ENCODE results near the gene RGS6.
A peak's percentile ranks its signal among the peaks of the same experiment; 100 is the strongest.

Gene RGS6

DNA sequence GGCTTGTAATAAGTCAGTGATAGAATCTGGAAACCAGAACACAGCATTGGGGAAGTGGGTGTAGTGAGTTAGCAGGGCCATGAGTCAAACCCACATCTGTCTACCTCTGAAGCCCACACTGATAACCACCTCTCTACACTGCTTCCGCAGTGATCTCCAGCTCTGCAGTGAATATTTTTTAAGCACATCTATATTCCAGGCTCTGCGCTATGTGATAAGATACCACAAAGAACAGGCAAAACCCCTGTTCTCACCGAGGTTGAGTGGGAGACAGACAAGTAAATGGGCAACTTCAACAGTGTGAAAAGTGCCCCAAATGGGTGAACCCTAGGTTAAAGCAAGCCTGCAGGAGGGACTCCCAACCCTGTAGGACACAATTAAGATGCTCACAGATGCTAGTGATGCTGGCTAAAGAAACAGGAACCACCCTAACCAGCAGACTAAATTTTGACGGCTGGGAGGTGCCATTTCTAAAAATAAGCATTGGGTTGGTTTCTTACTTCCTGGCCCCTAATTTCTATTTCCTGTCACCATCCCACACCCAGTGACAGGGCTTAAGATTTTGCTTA lies 586.7 kb downstream of the RGS6 start:
- Histone ChIP-seq H3K36me3 (no peaks in the 10 kb centered on the region), H3K27me3 (no peaks in the 10 kb centered on the region), H3K4me3 (peak overlapping the region; percentile 30; the same call in 1 of the 2 replicates), H3K9ac (no peak overlapping the region), H3K27ac (peak overlapping the region; percentile 45), H3K9me3 (peaks cover 16% of the 10 kb centered on the region), H3K4me2 (peak overlapping the region; percentile 81), H3K4me1 (peaks cover 49% of the 10 kb centered on the region), H4K20me1 (no peaks in the 10 kb centered on the region)
- TF ChIP-seq Cebpa-rat (IDR thresholded peaks at IDR 0.05) = no peak

- no peak overlapping the region for H3K9ac ChIP-seq
- H3K4me1 ChIP-seq = peaks cover 49% of the 10 kb centered on the region
- H3K4me3 ChIP-seq = no peak overlapping the region
- H4K20me1 ChIP-seq = no peaks in the 10 kb centered on the region
- peak overlapping the region; percentile 81 for H3K4me2 ChIP-seq
- H3K9me3 ChIP-seq = peaks cover 16% of the 10 kb centered on the region
- no peaks in the 10 kb centered on the region for H3K36me3 ChIP-seq
- no peaks in the 10 kb centered on the region for H3K27me3 ChIP-seq
- no peak for TF ChIP-seq Cebpa-rat (IDR thresholded peaks at IDR 0.05)
- H3K27ac ChIP-seq = peak overlapping the region; percentile 45
Observed at GRCh38 chr14:72519543-72519942, 587.3 kb downstream of the RGS6 start.

GRCh38 chr14:72521045-72521444 lies 588.8 kb downstream of the RGS6 start:
- Histone ChIP-seq H3K4me3 (no peak overlapping the region), H3K27me3 (no peaks in the 10 kb centered on the region), H3K9ac (no peak overlapping the region), H4K20me1 (no peaks in the 10 kb centered on the region), H3K4me1 (peaks cover 48% of the 10 kb centered on the region), H3K9me3 (peaks cover 16% of the 10 kb centered on the region), H3K36me3 (no peaks in the 10 kb centered on the region), H3K27ac (no peak overlapping the region), H3K4me2 (no peak overlapping the region)
- TF ChIP-seq Cebpa-rat (IDR thresholded peaks at IDR 0.05) = no peak

GRCh38 chr14:72521968-72522741 lies 589.9 kb downstream of the RGS6 start:
- peaks cover 16% of the 10 kb centered on the region for H3K9me3 ChIP-seq
- H3K4me2 ChIP-seq = no peak overlapping the region
- no peaks in the 10 kb centered on the region for H3K36me3 ChIP-seq
- H3K4me1 ChIP-seq = peaks cover 46% of the 10 kb centered on the region
- H3K9ac ChIP-seq = no peak overlapping the region
- H3K27me3 ChIP-seq = no peaks in the 10 kb centered on the region
- TF ChIP-seq Cebpa-rat (IDR thresholded peaks at IDR 0.05) = no peak
- no peaks in the 10 kb centered on the region for H4K20me1 ChIP-seq
- H3K27ac ChIP-seq = no peak overlapping the region
- no peak overlapping the region for H3K4me3 ChIP-seq

- no peaks in the 10 kb centered on the region for H3K27me3 ChIP-seq
- no peak overlapping the region for H3K4me3 ChIP-seq
- H4K20me1 ChIP-seq = no peaks in the 10 kb centered on the region
- peaks cover 16% of the 10 kb centered on the region for H3K9me3 ChIP-seq
- H3K9ac ChIP-seq = no peak overlapping the region
- H3K27ac ChIP-seq = no peak overlapping the region
- no peak for TF ChIP-seq Cebpa-rat (IDR thresholded peaks at IDR 0.05)
- no peak overlapping the region for H3K4me2 ChIP-seq
- peaks cover 39% of the 10 kb centered on the region for H3K4me1 ChIP-seq
- H3K36me3 ChIP-seq = no peaks in the 10 kb centered on the region
Observed at GRCh38 chr14:72522847-72523246, 590.6 kb downstream of the RGS6 start.

DNA sequence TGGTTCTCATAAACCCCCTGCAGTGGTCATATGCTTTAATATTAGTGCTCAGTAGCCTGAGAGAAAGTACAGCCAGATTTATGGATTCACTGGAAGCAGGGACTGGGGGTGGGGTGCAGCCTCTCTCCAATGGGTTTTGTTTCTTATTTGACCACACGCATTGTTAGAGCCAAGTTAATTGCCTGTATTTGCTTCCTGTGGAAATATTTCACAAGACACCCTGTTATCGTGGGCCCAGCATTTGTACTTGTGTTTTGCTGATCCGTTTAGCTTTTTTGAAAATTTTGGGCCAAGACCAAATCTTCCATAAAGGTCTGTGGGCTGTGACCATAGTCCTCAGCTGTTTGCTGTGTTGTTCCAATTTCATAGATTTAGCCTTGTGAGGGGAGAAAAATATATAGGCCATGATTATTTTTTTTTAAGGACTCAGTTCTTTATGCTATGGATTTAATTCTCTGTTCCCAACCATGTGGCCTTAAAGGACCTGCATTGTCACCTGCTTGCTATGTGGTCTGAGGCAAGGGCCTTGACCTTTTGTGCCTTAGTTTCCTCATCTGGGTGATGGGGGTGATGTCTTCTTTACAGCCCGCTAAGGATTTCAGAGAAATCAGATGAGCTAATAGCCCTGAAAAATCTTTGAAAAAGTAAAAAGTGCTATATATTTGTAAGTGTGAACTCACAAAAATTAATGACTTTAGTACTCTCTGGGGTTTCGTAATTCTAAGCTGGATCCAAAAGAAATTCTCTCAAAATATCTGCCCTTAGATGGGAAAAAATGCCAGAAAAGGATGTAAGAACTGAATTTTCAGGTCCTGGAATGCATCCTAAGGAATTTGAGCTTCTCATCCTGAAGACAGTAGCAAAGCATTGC lies 591.4 kb downstream of the RGS6 start:
- Histone ChIP-seq H3K9me3 (peaks cover 16% of the 10 kb centered on the region), H3K4me3 (no peak overlapping the region), H4K20me1 (no peaks in the 10 kb centered on the region), H3K4me2 (peak overlapping the region; percentile 45), H3K4me1 (peaks cover 38% of the 10 kb centered on the region), H3K36me3 (no peaks in the 10 kb centered on the region), H3K27ac (no peak overlapping the region), H3K27me3 (no peaks in the 10 kb centered on the region), H3K9ac (no peak overlapping the region)
- TF ChIP-seq Cebpa-rat (IDR thresholded peaks at IDR 0.05) = no peak

- no peak overlapping the region for H3K9ac ChIP-seq
- H3K36me3 ChIP-seq = no peaks in the 10 kb centered on the region
- H3K27ac ChIP-seq = no peak overlapping the region
- no peak overlapping the region for H3K4me3 ChIP-seq
- no peaks in the 10 kb centered on the region for H3K27me3 ChIP-seq
- peak overlapping the region; percentile 45 for H3K4me2 ChIP-seq
- no peaks in the 10 kb centered on the region for H4K20me1 ChIP-seq
- peaks cover 38% of the 10 kb centered on the region for H3K4me1 ChIP-seq
- H3K9me3 ChIP-seq = peaks cover 16% of the 10 kb centered on the region
- TF ChIP-seq Cebpa-rat (IDR thresholded peaks at IDR 0.05) = no peak
Observed at GRCh38 chr14:72524295-72524629, 592.0 kb downstream of the RGS6 start.

DNA sequence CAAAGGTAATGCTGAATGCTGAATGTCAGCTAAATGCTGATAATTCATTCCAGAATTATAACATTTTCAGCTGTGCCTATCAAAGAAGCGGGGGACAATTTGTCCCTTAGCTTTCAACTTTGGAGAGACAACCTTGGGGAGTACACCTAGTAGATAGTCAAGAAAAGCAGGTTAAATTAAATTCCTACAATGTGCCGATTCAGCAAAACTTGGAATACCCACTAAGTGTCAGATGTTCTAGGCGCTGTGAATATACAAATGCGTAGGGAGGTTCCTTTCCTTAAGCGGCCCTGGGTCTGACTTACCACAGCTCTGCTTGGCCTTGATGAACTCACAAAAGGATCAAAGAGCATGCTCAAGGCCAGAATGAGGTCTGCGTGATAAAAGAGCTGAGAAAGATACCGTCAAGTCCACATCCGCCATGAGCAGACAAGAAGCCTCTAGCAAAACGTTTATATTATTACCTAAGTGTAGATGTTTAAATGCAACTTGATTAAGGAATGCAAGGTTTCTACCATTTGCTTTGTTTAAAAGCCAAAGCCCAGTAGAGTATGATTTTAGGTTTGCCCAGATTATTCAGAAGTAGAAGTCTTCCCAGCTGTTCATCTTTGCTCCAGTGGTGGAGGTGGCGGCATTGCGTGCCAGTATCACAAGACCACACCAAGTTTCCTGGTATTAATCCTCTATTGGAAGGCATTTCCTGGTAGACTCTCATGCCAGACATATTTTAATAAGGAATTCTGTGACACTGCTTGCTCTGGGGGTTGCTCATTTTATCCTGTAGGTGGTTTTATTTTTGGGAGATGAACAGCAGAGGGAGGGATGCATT lies 593.1 kb downstream of the RGS6 start:
- TF ChIP-seq Cebpa-rat (IDR thresholded peaks at IDR 0.05) = no peak
- Histone ChIP-seq H3K4me2 (no peak overlapping the region), H3K27ac (no peak overlapping the region), H4K20me1 (no peaks in the 10 kb centered on the region), H3K36me3 (no peaks in the 10 kb centered on the region), H3K27me3 (no peaks in the 10 kb centered on the region), H3K4me1 (peaks cover 33% of the 10 kb centered on the region), H3K9me3 (peaks cover 8% of the 10 kb centered on the region), H3K4me3 (no peak overlapping the region), H3K9ac (no peak overlapping the region)

GRCh38 chr14:72527591-72527990 lies 595.4 kb downstream of the RGS6 start:
- no peak overlapping the region for H3K4me3 ChIP-seq
- no peaks in the 10 kb centered on the region for H3K27me3 ChIP-seq
- H3K4me2 ChIP-seq = no peak overlapping the region
- no peak for TF ChIP-seq Cebpa-rat (IDR thresholded peaks at IDR 0.05)
- H3K9me3 ChIP-seq = peaks cover 18% of the 10 kb centered on the region
- H3K4me1 ChIP-seq = peaks cover 33% of the 10 kb centered on the region
- H3K27ac ChIP-seq = no peak overlapping the region
- H3K36me3 ChIP-seq = no peaks in the 10 kb centered on the region
- H4K20me1 ChIP-seq = no peaks in the 10 kb centered on the region
- H3K9ac ChIP-seq = no peak overlapping the region
